ENCODE results near the gene UMAD1.

GRCh38 chr7:7596176-7596575 is 44.4 kb upstream of the UMAD1 start:
- TF ChIP-seq CTCF (IDR thresholded peaks at IDR 0.05; ENCODE audit: insufficient read depth, low read length) (no peak), REST (IDR thresholded peaks at IDR 0.05; ENCODE audit: insufficient replicate concordance, low read depth) (no peak), POLR2AphosphoS5 (IDR thresholded peaks at IDR 0.05; ENCODE audit: low read depth) (no peak), GABPA (IDR thresholded peaks at IDR 0.05; ENCODE audit: low read depth) (no peak), SPI1 (IDR thresholded peaks at IDR 0.05; ENCODE audit: borderline replicate concordance, low read depth) (no peak)

Measured in HL-60 (cell line).